BLaER1 (cell line): ENCODE results near the gene ZNF74.
"Not testable (repeated sequence)": the region's sequence is repeated elsewhere in the genome, so short reads cannot be mapped to it uniquely, and the experiment has no call there.

Source experiments
- H3K27ac ChIP-seq: shearing (Covaris generic); formaldehyde crosslinking; 2 replicates; pipeline ENCODE4 v1.8.1; 2022
- H3K27me3 ChIP-seq: shearing (Covaris generic); formaldehyde crosslinking; 2 replicates; pipeline ENCODE4 v1.8.1; 2022
- H3K36me3 ChIP-seq: shearing (Covaris generic); formaldehyde crosslinking; 2 replicates; pipeline ENCODE4 v1.8.1; 2022
- H3K4me1 ChIP-seq: shearing (Covaris generic); formaldehyde crosslinking; 2 replicates; pipeline ENCODE4 v1.8.1; 2022
- H3K4me2 ChIP-seq: shearing (Covaris generic); formaldehyde crosslinking; 2 replicates; pipeline ENCODE4 v1.8.1; 2022
- H3K4me3 ChIP-seq: shearing (Covaris generic); formaldehyde crosslinking; 2 replicates; pipeline ENCODE4 v1.8.1; 2022
- H3K9ac ChIP-seq: shearing (Covaris generic); formaldehyde crosslinking; 2 replicates; pipeline ENCODE4 v1.8.1; 2022
- H3K9me3 ChIP-seq: shearing (Covaris generic); formaldehyde crosslinking; 2 replicates; pipeline ENCODE4 v1.8.1; 2022
- H4K20me1 ChIP-seq: shearing (Covaris generic); formaldehyde crosslinking; 2 replicates; pipeline ENCODE4 v1.8.1; 2022
- Cebpa-rat ChIP-seq: shearing (Covaris generic); IDR thresholded peaks from 2 replicates; pipeline ENCODE4 v1.8.1; 2022

Gene ZNF74

DNA sequence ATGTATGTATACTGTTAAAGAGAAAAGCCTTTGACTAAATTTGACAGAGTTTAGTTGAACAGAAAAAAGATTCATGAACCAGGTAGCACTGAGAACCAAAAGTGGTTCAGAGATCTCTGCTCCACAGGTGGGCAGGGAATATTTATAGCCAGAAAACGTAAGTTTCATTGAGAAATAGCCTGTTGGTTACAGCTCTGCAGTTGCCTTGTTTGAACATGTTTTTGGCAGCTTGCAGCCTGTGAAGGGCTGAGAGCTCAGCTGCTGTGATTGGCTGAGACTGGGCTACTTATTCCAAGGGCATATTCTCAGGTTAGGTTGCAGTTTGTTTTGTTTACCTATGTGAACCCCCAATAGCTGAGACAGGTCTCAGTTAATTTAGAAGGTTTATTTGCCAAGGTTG lies 13.5 kb upstream of the ZNF74 start:
- Histone ChIP-seq H3K4me1 (peaks cover 16% of the 10 kb centered on the region), H3K4me3 (no peak overlapping the region), H3K27ac (no peak overlapping the region), H3K27me3 (no peaks in the 10 kb centered on the region), H3K9me3 (no peaks in the 10 kb centered on the region), H3K36me3 (no peaks in the 10 kb centered on the region), H4K20me1 (no peaks in the 10 kb centered on the region), H3K4me2 (no peak overlapping the region), H3K9ac (no peak overlapping the region)
- no peak for TF ChIP-seq Cebpa-rat

GRCh38 chr22:20383538-20383937 lies 10.4 kb upstream of the ZNF74 start:
- TF ChIP-seq Cebpa-rat, result no peak
- H4K20me1 ChIP-seq, result no peaks in the 10 kb centered on the region
- no peaks in the 10 kb centered on the region for H3K9me3 ChIP-seq
- H3K4me2 ChIP-seq, result no peak overlapping the region
- H3K27ac ChIP-seq, result no peak overlapping the region
- H3K9ac ChIP-seq, result no peak overlapping the region
- H3K27me3 ChIP-seq, result no peaks in the 10 kb centered on the region
- H3K36me3 ChIP-seq, result no peaks in the 10 kb centered on the region
- no peak overlapping the region for H3K4me3 ChIP-seq
- H3K4me1 ChIP-seq, result no peaks in the 10 kb centered on the region

DNA sequence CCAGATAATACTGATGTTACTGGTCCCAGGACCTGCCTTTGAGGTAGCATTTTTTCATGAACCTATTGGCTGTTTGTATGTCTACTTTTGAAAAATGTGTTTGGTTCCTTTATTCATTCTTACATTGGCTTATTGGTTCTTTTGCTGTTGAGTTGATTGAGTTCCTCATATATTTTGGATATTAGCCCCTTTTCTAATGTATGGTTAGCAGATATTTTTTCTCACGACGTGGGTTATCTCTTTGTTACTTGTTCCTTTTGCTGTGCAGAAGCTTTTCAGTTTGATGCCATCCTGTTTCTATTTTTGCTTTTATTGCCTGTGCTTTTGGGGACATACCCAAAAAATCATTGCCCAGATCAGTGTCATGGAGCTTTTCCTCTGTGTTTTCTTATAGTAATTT lies 9.8 kb upstream of the ZNF74 start:
- no peak overlapping the region for H3K4me3 ChIP-seq
- no peaks in the 10 kb centered on the region for H3K36me3 ChIP-seq
- no peak overlapping the region for H3K4me2 ChIP-seq
- no peaks in the 10 kb centered on the region for H3K4me1 ChIP-seq
- H4K20me1 ChIP-seq, result no peaks in the 10 kb centered on the region
- H3K9me3 ChIP-seq, result peaks cover 3% of the 10 kb centered on the region
- H3K27ac ChIP-seq, result no peak overlapping the region
- no peak overlapping the region for H3K9ac ChIP-seq
- TF ChIP-seq Cebpa-rat, result no peak
- no peaks in the 10 kb centered on the region for H3K27me3 ChIP-seq

- no peak overlapping the region for H3K4me2 ChIP-seq
- H3K9ac ChIP-seq, result no peak overlapping the region
- no peaks in the 10 kb centered on the region for H3K4me1 ChIP-seq
- no peaks in the 10 kb centered on the region for H3K27me3 ChIP-seq
- H3K36me3 ChIP-seq, result no peaks in the 10 kb centered on the region
- TF ChIP-seq Cebpa-rat, result no peak
- H3K27ac ChIP-seq, result no peak overlapping the region
- no peaks in the 10 kb centered on the region for H4K20me1 ChIP-seq
- H3K9me3 ChIP-seq, result peaks cover 7% of the 10 kb centered on the region
- H3K4me3 ChIP-seq, result no peak overlapping the region
Observed at GRCh38 chr22:20384865-20385264, 9.1 kb upstream of the ZNF74 start.

- Histone ChIP-seq H3K27me3 (no peaks in the 10 kb centered on the region), H3K4me2 (no peak overlapping the region), H3K9me3 (peaks cover 7% of the 10 kb centered on the region), H3K36me3 (no peaks in the 10 kb centered on the region), H3K27ac (no peak overlapping the region), H3K4me1 (no peaks in the 10 kb centered on the region), H4K20me1 (no peaks in the 10 kb centered on the region), H3K9ac (no peak overlapping the region), H3K4me3 (no peak overlapping the region)
- no peak for TF ChIP-seq Cebpa-rat
Observed at GRCh38 chr22:20386336-20386735, 7.6 kb upstream of the ZNF74 start.

- no peaks in the 10 kb centered on the region for H4K20me1 ChIP-seq
- H3K27ac ChIP-seq, result no peak overlapping the region
- no peak overlapping the region for H3K4me2 ChIP-seq
- no peaks in the 10 kb centered on the region for H3K36me3 ChIP-seq
- H3K9ac ChIP-seq, result no peak overlapping the region
- TF ChIP-seq Cebpa-rat, result no peak
- peaks cover 7% of the 10 kb centered on the region for H3K9me3 ChIP-seq
- H3K4me3 ChIP-seq, result no peak overlapping the region
- H3K27me3 ChIP-seq, result no peaks in the 10 kb centered on the region
- H3K4me1 ChIP-seq, result no peaks in the 10 kb centered on the region
Observed at GRCh38 chr22:20386972-20387371, 7.0 kb upstream of the ZNF74 start.

DNA sequence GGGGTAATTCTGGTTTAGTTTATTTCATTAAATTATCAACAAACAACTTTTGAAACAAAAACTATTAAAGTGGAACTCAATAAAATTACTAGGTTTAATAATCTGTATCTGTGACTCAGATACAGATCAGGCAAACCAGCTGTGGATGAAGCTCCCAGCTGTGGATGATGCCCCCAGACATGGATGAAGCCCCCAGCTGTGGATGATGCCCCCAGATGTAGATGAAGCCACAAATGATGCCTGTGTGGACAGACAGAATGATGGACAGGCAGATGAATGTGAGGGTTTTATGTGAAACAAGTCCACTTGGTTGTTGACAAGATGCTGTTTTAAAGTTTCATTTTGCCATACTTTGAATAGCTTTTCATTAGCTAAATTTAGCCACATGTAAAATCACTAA lies 5.8 kb upstream of the ZNF74 start:
- Histone ChIP-seq H3K36me3 (no peaks in the 10 kb centered on the region), H3K27ac (no peak overlapping the region), H3K27me3 (no peaks in the 10 kb centered on the region), H3K9ac (no peak overlapping the region), H3K4me1 (peaks cover 3% of the 10 kb centered on the region), H4K20me1 (no peaks in the 10 kb centered on the region), H3K4me2 (no peak overlapping the region), H3K9me3 (peaks cover 7% of the 10 kb centered on the region), H3K4me3 (no peak overlapping the region)
- no peak for TF ChIP-seq Cebpa-rat

- Histone ChIP-seq H3K4me3 (no peak overlapping the region), H3K9me3 (peaks cover 7% of the 10 kb centered on the region), H3K9ac (no peak overlapping the region), H3K36me3 (no peaks in the 10 kb centered on the region), H3K4me2 (no peak overlapping the region), H4K20me1 (no peaks in the 10 kb centered on the region), H3K27ac (no peak overlapping the region), H3K27me3 (no peaks in the 10 kb centered on the region), H3K4me1 (peaks cover 8% of the 10 kb centered on the region)
- TF ChIP-seq Cebpa-rat, result no peak
Observed at GRCh38 chr22:20389288-20389687, 4.7 kb upstream of the ZNF74 start.

DNA sequence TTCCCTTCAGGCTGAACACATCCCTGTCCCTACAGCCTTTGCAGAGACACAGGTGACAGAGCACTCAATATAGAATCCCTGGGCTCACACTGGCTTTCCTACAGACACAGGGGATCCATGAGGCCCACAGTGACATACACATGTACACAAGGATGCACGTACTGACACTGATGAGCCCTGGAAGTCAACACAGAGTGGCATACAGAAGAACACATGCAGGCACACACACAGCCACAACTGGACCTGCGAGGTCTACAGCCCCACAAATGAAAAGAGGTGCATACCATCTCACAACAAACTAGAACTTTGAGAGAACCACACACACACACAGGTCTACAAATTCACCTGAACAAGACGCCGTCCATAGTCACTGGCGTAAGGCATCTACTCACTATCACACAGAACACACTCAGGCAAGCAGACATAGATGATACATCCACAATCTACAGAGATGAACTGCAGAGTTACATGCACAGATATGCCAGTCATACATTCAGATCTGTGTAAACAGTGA lies 3.5 kb upstream of the ZNF74 start:
- Histone ChIP-seq H3K9ac (no peak overlapping the region), H3K36me3 (no peaks in the 10 kb centered on the region), H3K4me3 (no peak overlapping the region), H3K9me3 (peaks cover 7% of the 10 kb centered on the region), H3K27ac (no peak overlapping the region), H3K4me1 (peaks cover 18% of the 10 kb centered on the region), H4K20me1 (peaks cover 11% of the 10 kb centered on the region), H3K27me3 (no peaks in the 10 kb centered on the region), H3K4me2 (no peak overlapping the region)
- no peak for TF ChIP-seq Cebpa-rat

GRCh38 chr22:20391222-20391621 lies 2.7 kb upstream of the ZNF74 start:
- no peak overlapping the region for H3K4me2 ChIP-seq
- H3K27ac ChIP-seq, result no peak overlapping the region
- H3K9ac ChIP-seq, result no peak overlapping the region
- no peaks in the 10 kb centered on the region for H3K27me3 ChIP-seq
- no peak for TF ChIP-seq Cebpa-rat
- H4K20me1 ChIP-seq, result peaks cover 19% of the 10 kb centered on the region
- H3K36me3 ChIP-seq, result no peaks in the 10 kb centered on the region
- no peak overlapping the region for H3K4me3 ChIP-seq
- peaks cover 26% of the 10 kb centered on the region for H3K4me1 ChIP-seq
- H3K9me3 ChIP-seq, result peaks cover 7% of the 10 kb centered on the region

DNA sequence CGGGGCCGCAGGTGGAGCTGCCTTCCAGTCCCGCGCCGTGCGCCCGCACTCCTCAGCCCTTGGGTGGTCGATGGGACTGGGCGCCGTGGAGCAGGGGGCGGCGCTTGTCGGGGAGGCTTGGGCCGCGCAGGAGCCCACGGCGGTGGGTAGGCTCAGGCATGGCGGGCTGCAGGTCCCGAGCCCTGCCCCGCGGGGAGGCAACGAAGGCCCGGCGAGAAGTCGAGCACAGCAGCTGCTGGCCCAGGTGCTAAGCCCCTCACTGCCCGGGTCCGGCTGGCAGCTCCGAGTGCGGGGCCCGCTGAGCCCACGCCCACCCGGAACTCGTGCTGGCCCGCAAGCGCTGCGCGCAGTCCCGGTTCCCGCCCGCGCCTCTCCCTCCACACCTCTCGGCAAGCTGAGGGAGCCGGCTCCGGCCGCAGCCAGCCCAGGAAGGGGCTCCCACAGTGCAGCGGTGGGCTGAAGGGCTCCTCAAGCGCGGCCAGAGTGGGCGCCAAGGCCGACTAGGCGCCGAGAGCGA lies 1.5 kb upstream of the ZNF74 start:
- Histone ChIP-seq H3K4me1 (peaks cover 38% of the 10 kb centered on the region), H4K20me1 (peaks cover 31% of the 10 kb centered on the region)
- H3K4me3 ChIP-seq, H3K27me3 ChIP-seq, H3K9ac ChIP-seq, H3K4me2 ChIP-seq, H3K27ac ChIP-seq, H3K9me3 ChIP-seq, H3K36me3 ChIP-seq: not testable (repeated sequence)
